Nephron progenitor cell (in vitro differentiated cells): Measurements from ENCODE around the gene FIBIN.
"Not testable (repeated sequence)": the region's sequence is repeated elsewhere in the genome, so short reads cannot be mapped to it uniquely, and the experiment has no call there.

Source experiments
- DNase-seq: peaks from one replicate; pipeline ENCODE4 v3.0.0; 2021
- H3K27ac Mint-ChIP-seq: 2 replicates; pipeline ENCODE4 v1.8.0; 2021; ENCODE audit warnings: mild to moderate bottlenecking, moderate library complexity, mixed read lengths
- H3K27me3 Mint-ChIP-seq: 2 replicates; pipeline ENCODE4 v1.8.0; 2021; ENCODE audit warnings: mild to moderate bottlenecking, low read depth, mixed read lengths; ENCODE audit not compliant: poor library complexity
- H3K36me3 Mint-ChIP-seq: 2 replicates; pipeline ENCODE4 v1.8.0; 2021; ENCODE audit warnings: low read depth, mixed read lengths
- H3K4me1 Mint-ChIP-seq: 2 replicates; pipeline ENCODE4 v1.8.0; 2021; ENCODE audit warnings: mixed read lengths
- H3K4me3 Mint-ChIP-seq: 2 replicates; pipeline ENCODE4 v1.8.0; 2021; ENCODE audit warnings: mild to moderate bottlenecking, moderate library complexity, mixed read lengths
- H3K9me3 Mint-ChIP-seq: 2 replicates; pipeline ENCODE4 v1.8.0; 2021; ENCODE audit warnings: mild to moderate bottlenecking, moderate library complexity, mixed read lengths
- TF ChIP-seq, protein P1 (sequence below): fragments of 200-600 bp; sonication (generic); IDR thresholded peaks from 2 replicates; pipeline ENCODE4 v1.5.0; 2021; ENCODE audit warnings: antibody characterized with exemption

FIBIN gene

GRCh38 chr11:26971961-26972360 is 22.0 kb upstream of the FIBIN start:
- Mint-ChIP-seq H3K27ac (no peak overlapping the region), H3K27me3 (peaks cover 3% of the 10 kb centered on the region), H3K9me3 (peaks cover 3% of the 10 kb centered on the region), H3K4me3 (no peak overlapping the region), H3K4me1 (no peaks in the 10 kb centered on the region), H3K36me3 (no peaks in the 10 kb centered on the region)
- TF ChIP-seq, protein P1, sequence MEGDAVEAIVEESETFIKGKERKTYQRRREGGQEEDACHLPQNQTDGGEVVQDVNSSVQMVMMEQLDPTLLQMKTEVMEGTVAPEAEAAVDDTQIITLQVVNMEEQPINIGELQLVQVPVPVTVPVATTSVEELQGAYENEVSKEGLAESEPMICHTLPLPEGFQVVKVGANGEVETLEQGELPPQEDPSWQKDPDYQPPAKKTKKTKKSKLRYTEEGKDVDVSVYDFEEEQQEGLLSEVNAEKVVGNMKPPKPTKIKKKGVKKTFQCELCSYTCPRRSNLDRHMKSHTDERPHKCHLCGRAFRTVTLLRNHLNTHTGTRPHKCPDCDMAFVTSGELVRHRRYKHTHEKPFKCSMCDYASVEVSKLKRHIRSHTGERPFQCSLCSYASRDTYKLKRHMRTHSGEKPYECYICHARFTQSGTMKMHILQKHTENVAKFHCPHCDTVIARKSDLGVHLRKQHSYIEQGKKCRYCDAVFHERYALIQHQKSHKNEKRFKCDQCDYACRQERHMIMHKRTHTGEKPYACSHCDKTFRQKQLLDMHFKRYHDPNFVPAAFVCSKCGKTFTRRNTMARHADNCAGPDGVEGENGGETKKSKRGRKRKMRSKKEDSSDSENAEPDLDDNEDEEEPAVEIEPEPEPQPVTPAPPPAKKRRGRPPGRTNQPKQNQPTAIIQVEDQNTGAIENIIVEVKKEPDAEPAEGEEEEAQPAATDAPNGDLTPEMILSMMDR, result no peak
- DNase-seq, result no peak

GRCh38 chr11:26974069-26974783 is 19.7 kb upstream of the FIBIN start:
- no peaks in the 10 kb centered on the region for H3K36me3 Mint-ChIP-seq
- DNase-seq, result no peak
- H3K4me1 Mint-ChIP-seq, result no peaks in the 10 kb centered on the region
- H3K27me3 Mint-ChIP-seq, result peaks cover 3% of the 10 kb centered on the region
- no peak overlapping the region for H3K4me3 Mint-ChIP-seq
- TF ChIP-seq, protein P1, result no peak
- H3K9me3 Mint-ChIP-seq, result peaks cover 11% of the 10 kb centered on the region
- no peak overlapping the region for H3K27ac Mint-ChIP-seq

DNA sequence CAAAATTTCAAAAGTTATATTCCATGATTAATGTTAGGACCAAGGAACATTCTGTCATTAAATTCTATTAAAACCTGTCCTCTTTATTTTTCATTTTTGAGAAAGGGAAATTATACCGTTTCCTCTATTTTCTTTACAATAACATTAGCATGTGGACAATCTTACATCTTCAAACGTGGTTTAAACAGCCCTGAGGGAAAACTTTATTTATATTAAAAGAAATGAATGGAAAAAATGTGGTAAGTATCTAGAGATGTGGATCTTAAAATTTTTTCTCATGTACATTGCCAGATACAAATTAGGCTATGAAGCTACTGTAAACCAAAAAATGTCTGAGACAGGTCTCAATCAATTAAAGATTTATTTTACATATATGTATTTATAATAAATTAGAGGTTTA is 18.9 kb upstream of the FIBIN start:
- peaks cover 3% of the 10 kb centered on the region for H3K27me3 Mint-ChIP-seq
- DNase-seq, result no peak
- no peaks in the 10 kb centered on the region for H3K36me3 Mint-ChIP-seq
- peaks cover 19% of the 10 kb centered on the region for H3K9me3 Mint-ChIP-seq
- no peak overlapping the region for H3K27ac Mint-ChIP-seq
- no peaks in the 10 kb centered on the region for H3K4me1 Mint-ChIP-seq
- H3K4me3 Mint-ChIP-seq, result no peak overlapping the region
- TF ChIP-seq, protein P1, result no peak

- no peaks in the 10 kb centered on the region for H3K4me1 Mint-ChIP-seq
- H3K9me3 Mint-ChIP-seq, result peaks cover 29% of the 10 kb centered on the region
- no peak for DNase-seq
- H3K27ac Mint-ChIP-seq, result no peak overlapping the region
- H3K27me3 Mint-ChIP-seq, result peaks cover 3% of the 10 kb centered on the region
- no peak overlapping the region for H3K4me3 Mint-ChIP-seq
- TF ChIP-seq, protein P1, result no peak
- no peaks in the 10 kb centered on the region for H3K36me3 Mint-ChIP-seq
Measured at GRCh38 chr11:26976389-26976788, 17.5 kb upstream of the FIBIN start.

DNA sequence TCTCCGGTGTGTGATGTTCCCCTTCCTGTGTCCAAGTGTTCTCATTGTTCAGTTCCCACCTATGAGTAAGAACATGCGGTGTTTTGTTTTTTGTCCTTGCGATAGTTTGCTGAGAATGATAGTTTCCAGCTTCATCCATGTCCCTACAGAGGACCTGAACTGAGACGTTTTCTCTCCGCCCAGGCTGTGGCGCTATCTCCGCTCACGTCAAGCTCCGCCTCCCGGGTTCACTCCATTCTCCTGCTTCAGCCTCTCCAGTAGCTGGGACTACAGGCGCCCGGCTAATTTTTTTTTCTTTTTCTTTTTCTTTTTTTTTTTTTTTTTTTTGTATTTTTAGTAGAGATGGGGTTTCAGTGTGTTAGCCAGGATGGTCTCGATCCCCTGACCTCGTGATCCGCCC is 16.7 kb upstream of the FIBIN start:
- not testable (repeated sequence) for DNase-seq, H3K27ac Mint-ChIP-seq, H3K27me3 Mint-ChIP-seq, H3K4me3 Mint-ChIP-seq, H3K4me1 Mint-ChIP-seq, H3K36me3 Mint-ChIP-seq
- peaks cover 36% of the 10 kb centered on the region for H3K9me3 Mint-ChIP-seq

- TF ChIP-seq, protein P1, result no peak
- Mint-ChIP-seq H3K27me3 (peaks cover 5% of the 10 kb centered on the region), H3K4me3 (no peak overlapping the region)
Measured at GRCh38 chr11:26983645-26984044, 10.3 kb upstream of the FIBIN start.

More at GRCh38 chr11:26983645-26984044, 10.3 kb upstream of the FIBIN start:
- H3K36me3 Mint-ChIP-seq, result peaks cover 5% of the 10 kb centered on the region
- peaks cover 4% of the 10 kb centered on the region for H3K4me1 Mint-ChIP-seq
- H3K27ac Mint-ChIP-seq, result no peak overlapping the region
- peaks cover 52% of the 10 kb centered on the region for H3K9me3 Mint-ChIP-seq
- no peak for DNase-seq
